OCI-LY3 (cell line): ENCODE measurements around the gene HUS1B.
"Not testable (repeated sequence)": the region's sequence is repeated elsewhere in the genome, so short reads cannot be mapped to it uniquely, and the experiment has no call there.

ENCODE experiments used
- H2AFZ ChIP-seq: fragments of 200-600, 300-600 bp; shearing (Covaris generic); 2 replicates; pipeline ENCODE4 v1.6.0; 2014; ENCODE audit warnings: antibody characterized with exemption, low read depth, low read length
- H3K27ac ChIP-seq: fragments of 200-600, 300-600 bp; sonication (generic); 2 replicates; pipeline ENCODE4 v1.5.1; 2014; ENCODE audit warnings: mild to moderate bottlenecking, low read length, moderate library complexity, mixed read lengths
- H3K27me3 ChIP-seq: fragments of 200-600, 300-600 bp; sonication (generic); 2 replicates; pipeline ENCODE4 v1.6.1; 2014; ENCODE audit warnings: low read depth, low read length, mixed read lengths
- H3K36me3 ChIP-seq: fragments of 200-600, 300-600 bp; sonication (generic); replicated peaks from 2 replicates; pipeline ENCODE3; 2014; ENCODE audit warnings: low read depth, low read length, mixed read lengths
- H3K4me1 ChIP-seq: fragments of 300-600, 200-600 bp; sonication (generic); 2 replicates; pipeline ENCODE4 v1.6.1; 2014; ENCODE audit warnings: low read length, mixed read lengths
- H3K4me2 ChIP-seq: fragments of 200-600, 300-600 bp; sonication (generic); 2 replicates; pipeline ENCODE4 v1.6.1; 2014; ENCODE audit warnings: low read length, mixed read lengths
- H3K4me3 ChIP-seq: fragments of 300-600, 200-600 bp; sonication (generic); 2 replicates; pipeline ENCODE4 v1.5.1; 2014; ENCODE audit warnings: antibody characterized with exemption, mild to moderate bottlenecking, low read length, moderate library complexity
- H3K79me2 ChIP-seq: fragments of 300-600, 200-600 bp; shearing (Covaris generic); 2 replicates; pipeline ENCODE4 v1.6.1; 2014; ENCODE audit warnings: mild to moderate bottlenecking, low read length, mixed read lengths
- H3K9ac ChIP-seq: fragments of 300-600, 200-600 bp; shearing (Covaris generic); 2 replicates; pipeline ENCODE4 v1.6.0; 2014; ENCODE audit warnings: mild to moderate bottlenecking, low read length, moderate library complexity
- H3K9me3 ChIP-seq: fragments of 200-600, 300-600 bp; shearing (Covaris generic); 2 replicates; pipeline ENCODE4 v1.6.1; 2014; ENCODE audit warnings: low read length, mixed read lengths; ENCODE audit not compliant: insufficient read depth
- H4K20me1 ChIP-seq: fragments of 200-600, 300-600 bp; sonication (generic); 2 replicates; pipeline ENCODE4 v1.6.1; 2016; ENCODE audit warnings: low read length, mixed read lengths; ENCODE audit not compliant: insufficient read depth
- EZH2phosphoT487 ChIP-seq: fragments of 200-600 bp; shearing (Covaris generic); IDR thresholded peaks from 2 replicates; pipeline ENCODE4 v1.6.1; 2018; ENCODE audit warnings: antibody characterized with exemption, mixed run types, low read depth
- TF ChIP-seq, protein P1 (sequence below): fragments of 200-600, 300-600 bp; sonication (generic); IDR thresholded peaks from 2 replicates; pipeline ENCODE4 v1.5.1; 2014; ENCODE audit warnings: antibody characterized with exemption, low read length, low read depth

Gene HUS1B

DNA sequence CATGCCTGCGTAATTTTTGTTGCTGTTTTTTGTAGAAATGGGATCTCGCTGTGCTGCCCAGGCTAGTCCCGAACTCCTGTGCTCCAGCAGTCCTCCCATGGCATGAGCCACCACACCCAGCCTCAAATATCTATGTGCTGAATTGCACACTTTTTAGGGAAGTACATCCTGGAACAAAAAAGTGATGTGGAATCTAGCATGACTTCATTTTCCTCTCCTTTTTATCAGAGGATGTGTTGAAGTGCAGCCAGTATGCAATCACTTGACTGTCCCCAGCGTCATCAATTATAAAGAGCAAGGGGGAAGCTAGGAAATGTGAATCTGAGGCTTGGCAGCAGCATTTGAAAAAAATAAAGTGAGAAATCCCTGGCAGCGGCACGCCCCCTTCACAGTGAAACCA lies 42.4 kb upstream of the HUS1B start:
- Histone ChIP-seq H4K20me1 (no peaks in the 10 kb centered on the region), H3K4me3 (no peak overlapping the region), H3K27ac (no peak overlapping the region), H3K79me2 (no peaks in the 10 kb centered on the region), H3K27me3 (no peaks in the 10 kb centered on the region), H3K36me3 (no peaks in the 10 kb centered on the region), H2AFZ (no peak overlapping the region), H3K4me1 (no peaks in the 10 kb centered on the region), H3K9me3 (no peaks in the 10 kb centered on the region), H3K4me2 (no peak overlapping the region), H3K9ac (no peak overlapping the region)
- TF ChIP-seq, protein P1, sequence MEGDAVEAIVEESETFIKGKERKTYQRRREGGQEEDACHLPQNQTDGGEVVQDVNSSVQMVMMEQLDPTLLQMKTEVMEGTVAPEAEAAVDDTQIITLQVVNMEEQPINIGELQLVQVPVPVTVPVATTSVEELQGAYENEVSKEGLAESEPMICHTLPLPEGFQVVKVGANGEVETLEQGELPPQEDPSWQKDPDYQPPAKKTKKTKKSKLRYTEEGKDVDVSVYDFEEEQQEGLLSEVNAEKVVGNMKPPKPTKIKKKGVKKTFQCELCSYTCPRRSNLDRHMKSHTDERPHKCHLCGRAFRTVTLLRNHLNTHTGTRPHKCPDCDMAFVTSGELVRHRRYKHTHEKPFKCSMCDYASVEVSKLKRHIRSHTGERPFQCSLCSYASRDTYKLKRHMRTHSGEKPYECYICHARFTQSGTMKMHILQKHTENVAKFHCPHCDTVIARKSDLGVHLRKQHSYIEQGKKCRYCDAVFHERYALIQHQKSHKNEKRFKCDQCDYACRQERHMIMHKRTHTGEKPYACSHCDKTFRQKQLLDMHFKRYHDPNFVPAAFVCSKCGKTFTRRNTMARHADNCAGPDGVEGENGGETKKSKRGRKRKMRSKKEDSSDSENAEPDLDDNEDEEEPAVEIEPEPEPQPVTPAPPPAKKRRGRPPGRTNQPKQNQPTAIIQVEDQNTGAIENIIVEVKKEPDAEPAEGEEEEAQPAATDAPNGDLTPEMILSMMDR = no peak
- TF ChIP-seq EZH2phosphoT487 = no peak

DNA sequence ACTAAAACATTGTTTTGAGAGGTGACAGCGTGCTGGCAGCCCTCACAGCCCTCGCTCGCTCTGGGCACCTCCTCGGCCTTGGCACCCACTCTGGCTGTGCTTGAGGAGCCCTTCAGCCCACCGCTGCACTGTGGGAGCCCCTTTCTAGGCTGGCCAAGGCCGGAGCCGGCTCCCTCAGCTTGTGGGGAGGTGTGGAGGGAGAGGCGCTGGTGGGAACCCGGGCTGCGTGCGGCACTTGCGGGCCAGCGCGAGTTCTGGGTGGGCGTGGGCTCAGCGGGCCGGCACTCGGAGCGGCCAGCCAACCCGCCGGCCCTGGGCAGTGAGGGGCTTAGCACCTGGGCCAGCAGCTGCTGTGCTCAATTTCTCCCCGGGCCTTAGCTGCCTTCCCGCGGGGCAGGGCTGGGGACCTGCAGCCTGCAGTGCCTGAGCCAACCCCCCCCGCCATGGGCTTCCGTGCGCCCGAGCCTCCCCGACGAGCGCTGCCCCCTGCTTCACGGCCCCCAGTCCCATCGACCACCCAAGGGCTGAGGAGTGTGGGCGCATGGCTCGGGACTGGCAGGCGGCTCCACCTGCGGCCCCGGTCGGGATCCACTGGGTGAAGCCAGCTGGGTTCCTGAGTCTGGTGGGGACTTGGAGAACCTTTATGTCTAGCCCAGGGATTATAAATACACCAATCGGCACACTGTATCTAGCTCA lies 37.7 kb upstream of the HUS1B start:
- not testable (repeated sequence) for H3K36me3 ChIP-seq, H3K27me3 ChIP-seq, H3K9ac ChIP-seq, H2AFZ ChIP-seq, H3K9me3 ChIP-seq, H4K20me1 ChIP-seq, H3K4me2 ChIP-seq, H3K27ac ChIP-seq, H3K4me3 ChIP-seq
- H3K4me1 ChIP-seq = peaks cover 13% of the 10 kb centered on the region
- H3K79me2 ChIP-seq = peaks cover 27% of the 10 kb centered on the region

DNA sequence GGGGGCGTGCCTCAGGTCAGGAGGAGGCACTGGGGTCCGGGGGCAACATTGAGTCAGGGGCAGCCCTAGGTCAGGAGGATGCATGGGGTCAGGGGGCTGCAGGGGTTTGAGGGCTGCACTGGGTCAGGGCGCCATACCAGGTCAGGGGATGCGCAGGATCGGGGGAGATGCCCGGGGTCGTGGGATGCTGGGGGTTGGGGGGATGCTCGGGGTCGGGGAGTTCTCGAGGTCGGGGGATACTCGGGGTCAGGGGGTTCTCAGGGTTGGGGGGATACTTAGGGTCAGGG lies 36.8 kb upstream of the HUS1B start:
- Histone ChIP-seq H3K4me1 (peaks cover 13% of the 10 kb centered on the region), H3K27me3 (no peaks in the 10 kb centered on the region), H4K20me1 (no peaks in the 10 kb centered on the region), H3K9ac (peak overlapping the region; percentile 77), H3K36me3 (peaks cover 5% of the 10 kb centered on the region), H2AFZ (no peak overlapping the region), H3K27ac (no peak overlapping the region), H3K9me3 (no peaks in the 10 kb centered on the region), H3K79me2 (peaks cover 28% of the 10 kb centered on the region), H3K4me3 (peak overlapping the region; percentile 79), H3K4me2 (peak overlapping the region; percentile 96)
- TF ChIP-seq EZH2phosphoT487 = no peak
- TF ChIP-seq, protein P1 = no peak

- no peaks in the 10 kb centered on the region for H3K27me3 ChIP-seq
- H3K4me3 ChIP-seq = peak within 1 kb of the TSS; percentile 79
- H3K79me2 ChIP-seq = peaks cover 28% of the 10 kb centered on the region
- no peaks in the 10 kb centered on the region for H4K20me1 ChIP-seq
- peak within 1 kb of the TSS; percentile 77 for H3K9ac ChIP-seq
- H3K9me3 ChIP-seq = no peaks in the 10 kb centered on the region
- peaks cover 5% of the 10 kb centered on the region for H3K36me3 ChIP-seq
- peaks cover 13% of the 10 kb centered on the region for H3K4me1 ChIP-seq
- TF ChIP-seq, protein P1 = no peak
- TF ChIP-seq EZH2phosphoT487 = no peak
- peak within 1 kb of the TSS; percentile 96 for H3K4me2 ChIP-seq
- peak within 1 kb of the TSS; percentile 16 for H3K27ac ChIP-seq
- H2AFZ ChIP-seq = peak within 1 kb of the TSS; percentile 83
Measured at GRCh38 chr6:692858-693722, 36.2 kb upstream of the HUS1B start, which contains the start of gene EXOC2. Gene EXOC2, minus strand, starts transcription at chr6:693139. Its CDS starts 55,321 bp downstream, at chr6:637818.
